Breast epithelium (tissue), 3 donors: ENCODE results near the gene GPRASP1.

Experiments used
- CTCF ChIP-seq, 3 donors: fragments of 450-650 bp; IDR thresholded peaks; one replicate each; pipeline ENCODE4 v1.5.1; 2016 to 2017; ENCODE audit warnings: antibody characterized with exemption in 3 of 3, mild to moderate bottlenecking in 3 of 3, moderate library complexity in 3 of 3
- POLR2AphosphoS5 ChIP-seq, 3 donors: sonication (generic); formaldehyde crosslinking; IDR thresholded peaks; one replicate each; pipeline ENCODE4 v1.6.1; 2017; ENCODE audit warnings: antibody characterized with exemption in 3 of 3

DNA sequence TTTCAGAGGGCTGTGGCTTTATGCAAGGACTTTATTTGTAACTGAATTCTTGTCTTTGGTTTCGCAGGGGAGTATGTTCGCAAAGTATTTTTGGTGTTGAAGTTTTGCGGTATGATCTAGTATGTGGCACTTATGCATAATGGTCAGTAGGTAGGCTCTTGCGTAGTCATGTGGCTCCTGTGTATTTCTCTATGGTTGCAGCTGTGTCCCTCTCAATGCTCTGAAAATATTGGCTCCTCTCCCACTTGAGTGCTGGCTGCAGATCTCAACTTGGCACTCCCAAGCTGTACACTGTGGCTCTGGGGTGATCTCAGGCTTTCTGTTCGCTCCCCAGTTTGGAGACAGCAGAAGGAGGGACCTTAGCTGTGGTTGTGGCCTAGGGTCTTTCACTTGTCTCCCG, 27.2 kb upstream of the GPRASP1 start:
- TF ChIP-seq CTCF (IDR thresholded peaks at IDR 0.05) (no peak), POLR2AphosphoS5 (IDR thresholded peaks at IDR 0.05) (no peak)
